ENCODE measurements around the gene KREMEN2. TPM values are rescaled to one million over a fixed set of nuclear protein-coding genes. Genes with fewer than 3 reads are reported as not detected.

The KREMEN2 gene
- total and polyA plus RNA-seq, 8 donors, result 0.07 to 0.32 (median 0.16) TPM; not detected in 3

DNA sequence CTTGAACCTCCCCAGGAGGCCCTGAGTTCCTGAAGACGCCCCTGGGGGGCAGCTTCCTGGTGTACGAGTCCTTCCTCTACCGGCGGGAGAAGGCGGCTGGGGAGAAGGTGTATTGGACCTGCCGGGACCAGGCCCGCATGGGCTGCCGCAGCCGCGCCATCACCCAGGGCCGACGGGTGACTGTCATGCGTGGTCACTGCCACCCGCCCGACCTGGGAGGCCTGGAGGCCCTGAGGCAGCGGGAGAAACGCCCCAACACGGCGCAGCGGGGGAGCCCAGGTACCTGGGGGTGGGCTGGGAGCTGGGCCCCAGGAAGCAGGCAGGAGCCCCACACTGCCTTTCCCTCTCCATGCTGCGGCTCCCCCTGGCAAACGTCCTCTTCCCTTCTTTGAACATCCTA is 30.4 kb upstream of the KREMEN2 start:
- ATAC-seq (no peak), FAIRE-seq (no peak), DNase-seq (no peak)
- WGBS, 2 donors, result 87 to 94% methylated on average over 20 to 22 of the region's 22 CpGs
- Histone ChIP-seq H3K4me3 (no peak overlapping the region), H3K27me3 (no peaks in the 10 kb centered on the region), H3K36me3 (peaks cover 0 to 35% (median 7%) of the 10 kb centered on the region in 3 donors), H3K27ac (no peak overlapping the region), H3K9me3 (no peaks in the 10 kb centered on the region), H3K4me1 (no peaks in the 10 kb centered on the region)
- TF ChIP-seq, protein P1, sequence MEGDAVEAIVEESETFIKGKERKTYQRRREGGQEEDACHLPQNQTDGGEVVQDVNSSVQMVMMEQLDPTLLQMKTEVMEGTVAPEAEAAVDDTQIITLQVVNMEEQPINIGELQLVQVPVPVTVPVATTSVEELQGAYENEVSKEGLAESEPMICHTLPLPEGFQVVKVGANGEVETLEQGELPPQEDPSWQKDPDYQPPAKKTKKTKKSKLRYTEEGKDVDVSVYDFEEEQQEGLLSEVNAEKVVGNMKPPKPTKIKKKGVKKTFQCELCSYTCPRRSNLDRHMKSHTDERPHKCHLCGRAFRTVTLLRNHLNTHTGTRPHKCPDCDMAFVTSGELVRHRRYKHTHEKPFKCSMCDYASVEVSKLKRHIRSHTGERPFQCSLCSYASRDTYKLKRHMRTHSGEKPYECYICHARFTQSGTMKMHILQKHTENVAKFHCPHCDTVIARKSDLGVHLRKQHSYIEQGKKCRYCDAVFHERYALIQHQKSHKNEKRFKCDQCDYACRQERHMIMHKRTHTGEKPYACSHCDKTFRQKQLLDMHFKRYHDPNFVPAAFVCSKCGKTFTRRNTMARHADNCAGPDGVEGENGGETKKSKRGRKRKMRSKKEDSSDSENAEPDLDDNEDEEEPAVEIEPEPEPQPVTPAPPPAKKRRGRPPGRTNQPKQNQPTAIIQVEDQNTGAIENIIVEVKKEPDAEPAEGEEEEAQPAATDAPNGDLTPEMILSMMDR (IDR thresholded peaks at IDR 0.05), result no peak
- intact Hi-C loops (cut with DNase I), result no loop called here

DNA sequence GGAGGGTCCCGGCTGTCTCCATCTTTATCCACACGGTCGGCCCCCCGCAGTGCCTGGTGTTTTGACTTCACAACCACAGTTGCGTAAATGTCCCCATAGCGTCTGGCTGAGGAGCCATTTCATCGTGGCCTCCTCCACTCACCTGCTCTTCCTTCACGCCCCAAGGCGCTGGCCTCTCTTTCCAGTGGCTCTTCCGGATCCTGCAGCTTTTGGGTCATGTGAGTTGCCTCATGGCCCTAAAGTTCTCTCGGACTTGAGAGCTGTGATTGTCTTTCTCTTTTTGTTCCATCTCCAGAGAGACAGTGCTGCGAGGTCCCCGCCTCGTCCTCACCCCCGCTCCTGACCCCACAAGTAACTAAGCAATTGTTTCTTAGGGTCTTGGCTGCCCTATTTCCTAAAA is 29.6 kb upstream of the KREMEN2 start:
- DNase-seq (no peak), ATAC-seq (no peak), FAIRE-seq (no peak)
- intact Hi-C loops (cut with DNase I), result no loop called here
- Histone ChIP-seq H3K9me3 (no peaks in the 10 kb centered on the region), H3K4me1 (no peaks in the 10 kb centered on the region), H3K4me3 (no peak overlapping the region), H3K27me3 (no peaks in the 10 kb centered on the region), H3K36me3 (peaks cover 0 to 43% (median 12%) of the 10 kb centered on the region in 3 donors), H3K27ac (no peak overlapping the region)
- 89 to 91% methylated on average over 15 of the region's 15 CpGs for WGBS, 2 donors
- TF ChIP-seq, protein P1 (IDR thresholded peaks at IDR 0.05), result no peak

DNA sequence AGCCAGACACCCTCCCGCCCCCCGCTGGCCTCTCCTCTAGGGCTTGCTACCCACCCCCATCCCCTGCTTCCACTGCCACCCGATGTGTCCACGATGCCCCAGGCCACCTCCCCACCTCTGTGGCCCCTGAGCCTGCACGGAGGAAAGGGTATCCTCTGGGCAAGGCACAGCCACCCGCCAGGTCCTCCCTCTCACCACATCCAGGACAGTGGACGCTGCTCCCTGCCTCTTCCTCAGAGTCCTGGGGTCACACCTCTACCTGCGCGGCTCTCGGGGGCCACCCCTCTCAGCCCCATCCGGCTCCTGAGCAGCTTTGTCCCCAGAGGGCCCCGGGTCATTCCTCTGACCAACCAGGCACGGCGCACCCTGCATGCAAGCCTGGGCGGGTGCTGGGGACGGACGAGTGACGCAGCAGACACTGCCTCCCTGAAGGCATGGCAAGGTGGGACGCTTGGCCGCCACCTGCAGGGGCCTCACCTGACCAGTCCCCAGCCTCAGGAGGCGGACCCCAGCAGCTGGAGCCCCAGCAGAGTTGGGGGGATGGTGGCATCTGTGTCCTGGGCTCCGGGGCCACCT is 27.6 kb upstream of the KREMEN2 start:
- WGBS, 2 donors, result 89% methylated on average over 22 of the region's 22 CpGs
- H3K27ac ChIP-seq, result no peak overlapping the region
- ATAC-seq (no peak), DNase-seq (peak in 1 of 6 donors; percentile 71), FAIRE-seq (no peak)
- H3K27me3 ChIP-seq, result no peaks in the 10 kb centered on the region
- TF ChIP-seq, protein P1 (IDR thresholded peaks at IDR 0.05), result no peak
- H3K9me3 ChIP-seq, result no peaks in the 10 kb centered on the region
- H3K36me3 ChIP-seq, result peaks cover 0 to 39% (median 17%) of the 10 kb centered on the region in 3 donors
- intact Hi-C loops (cut with DNase I), result no loop called here
- no peaks in the 10 kb centered on the region for H3K4me1 ChIP-seq
- no peak overlapping the region for H3K4me3 ChIP-seq

DNA sequence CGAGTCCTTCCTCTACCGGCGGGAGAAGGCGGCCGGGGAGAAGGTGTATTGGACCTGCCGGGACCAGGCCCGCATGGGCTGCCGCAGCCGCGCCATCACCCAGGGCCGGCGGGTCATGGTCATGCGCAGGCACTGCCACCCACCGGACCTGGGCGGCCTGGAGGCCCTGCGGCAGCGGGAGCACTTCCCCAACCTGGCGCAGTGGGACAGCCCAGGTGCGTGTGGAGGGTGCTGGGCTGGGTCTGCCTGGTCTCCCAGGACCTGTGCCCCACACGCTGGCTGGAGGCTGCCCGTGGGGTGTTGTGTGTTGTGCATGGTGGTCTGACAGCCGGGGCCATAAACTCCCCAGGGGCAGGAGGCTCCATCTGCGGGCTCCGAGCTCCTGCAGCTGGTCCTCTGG is 26.9 kb upstream of the KREMEN2 start:
- no peak for ATAC-seq

DNA sequence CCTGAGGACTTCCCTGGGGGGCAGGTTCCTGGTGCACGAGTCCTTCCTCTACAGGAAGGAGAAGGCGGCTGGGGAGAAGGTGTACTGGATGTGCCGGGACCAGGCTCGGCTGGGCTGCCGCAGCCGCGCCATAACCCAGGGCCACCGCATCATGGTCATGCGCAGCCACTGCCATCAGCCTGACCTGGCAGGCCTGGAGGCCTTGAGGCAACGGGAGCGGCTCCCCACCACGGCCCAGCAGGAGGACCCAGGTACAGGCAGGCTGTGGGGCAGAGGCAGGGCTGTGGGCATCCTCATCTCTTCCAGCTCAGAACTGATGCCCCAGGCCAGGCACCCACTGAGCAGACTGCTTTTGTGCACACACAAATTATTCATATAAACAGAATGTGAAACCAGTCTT is 25.9 kb upstream of the KREMEN2 start:
- WGBS, 2 donors, result 94% methylated on average over 12 of the region's 12 CpGs

More for the DNA sequence above, 26.9 kb upstream of the KREMEN2 start:
- Histone ChIP-seq H3K4me1 (no peaks in the 10 kb centered on the region), H3K4me3 (no peak overlapping the region), H3K27me3 (no peaks in the 10 kb centered on the region), H3K27ac (no peak overlapping the region), H3K9me3 (no peaks in the 10 kb centered on the region), H3K36me3 (peaks cover 0 to 39% (median 17%) of the 10 kb centered on the region in 3 donors)
- peak in 1 of 6 donors; percentile 82 for DNase-seq
- no peak for FAIRE-seq
- TF ChIP-seq, protein P1 (IDR thresholded peaks at IDR 0.05), result no peak
- WGBS, 2 donors, result 94 to 95% methylated on average over 20 to 24 of the region's 24 CpGs
- intact Hi-C loops (cut with DNase I), result no loop called here

More for the DNA sequence above, 25.9 kb upstream of the KREMEN2 start:
- DNase-seq, result peak in 1 of 6 donors; percentile 68
- no peak for FAIRE-seq
- no peak for ATAC-seq
- H3K9me3 ChIP-seq, result no peaks in the 10 kb centered on the region
- no peaks in the 10 kb centered on the region for H3K27me3 ChIP-seq
- no peaks in the 10 kb centered on the region for H3K4me1 ChIP-seq
- H3K27ac ChIP-seq, result no peak overlapping the region
- intact Hi-C loops (cut with DNase I), result no loop called here
- TF ChIP-seq, protein P1 (IDR thresholded peaks at IDR 0.05), result no peak
- peaks cover 0 to 39% (median 17%) of the 10 kb centered on the region in 3 donors for H3K36me3 ChIP-seq
- no peak overlapping the region for H3K4me3 ChIP-seq
